ENCODE measurements around the gene CTSA. TPM values are rescaled to one million over a fixed set of nuclear protein-coding genes. Genes with fewer than 3 reads are reported as not detected.

Gene CTSA
- total and polyA plus RNA-seq, 9 of the 15 experiments (the other 6 are each of a cell fraction or from before 2014, with no cell fraction given), result 8.8 to 61.7 (median 28.3) TPM

GRCh38 chr20:45880988-45881788 is 9.9 kb upstream of the CTSA start, which contains the start of gene ZSWIM1 (continued):
- no peak for TF ChIP-seq SIX5 (IDR thresholded peaks at IDR 0.05; ENCODE audit: borderline replicate concordance in 1 of 2, insufficient read depth in 1 of 2, low read depth in 1 of 2, low read length in 2 of 2)
- TF ChIP-seq CBX8 (IDR thresholded peaks at IDR 0.05; ENCODE audit: borderline replicate concordance, extremely low read depth, low read depth, low read length, poor library complexity, severe bottlenecking), result no peak
- TF ChIP-seq ARNT (IDR thresholded peaks at IDR 0.05), result peak; percentile 29 to 51; a peak in 1 of 4 replicates
- no peak for TF ChIP-seq ZNF146 (CRISPR knock-in tag; IDR thresholded peaks at IDR 0.05; ENCODE audit: unreplicated experiment)
- peak; percentile 76 for TF ChIP-seq HDAC2 (IDR thresholded peaks at IDR 0.05)
- TF ChIP-seq ZNF766 (CRISPR knock-in tag; conservative IDR thresholded peaks at IDR 0.05), result 0 out of 2 replicates have a peak, but pooled peaks have one; percentile 41
- no peak for TF ChIP-seq STAG1 (CRISPR knock-in tag; IDR thresholded peaks at IDR 0.05; ENCODE audit: borderline replicate concordance)
- TF ChIP-seq ZSCAN32 (CRISPR knock-in tag; IDR thresholded peaks at IDR 0.05), result no peak
- peak; percentile 86 for TF ChIP-seq PHF20 (IDR thresholded peaks at IDR 0.05; ENCODE audit: partially characterized antibody)
- TF ChIP-seq CTBP1 (IDR thresholded peaks at IDR 0.05; ENCODE audit: borderline replicate concordance), result peak; percentile 49; the same call in 1 of the 2 replicates
- TF ChIP-seq, protein P1, sequence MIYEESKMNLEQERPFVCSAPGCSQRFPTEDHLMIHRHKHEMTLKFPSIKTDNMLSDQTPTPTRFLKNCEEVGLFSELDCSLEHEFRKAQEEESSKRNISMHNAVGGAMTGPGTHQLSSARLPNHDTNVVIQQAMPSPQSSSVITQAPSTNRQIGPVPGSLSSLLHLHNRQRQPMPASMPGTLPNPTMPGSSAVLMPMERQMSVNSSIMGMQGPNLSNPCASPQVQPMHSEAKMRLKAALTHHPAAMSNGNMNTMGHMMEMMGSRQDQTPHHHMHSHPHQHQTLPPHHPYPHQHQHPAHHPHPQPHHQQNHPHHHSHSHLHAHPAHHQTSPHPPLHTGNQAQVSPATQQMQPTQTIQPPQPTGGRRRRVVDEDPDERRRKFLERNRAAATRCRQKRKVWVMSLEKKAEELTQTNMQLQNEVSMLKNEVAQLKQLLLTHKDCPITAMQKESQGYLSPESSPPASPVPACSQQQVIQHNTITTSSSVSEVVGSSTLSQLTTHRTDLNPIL (CRISPR knock-in tag; IDR thresholded peaks at IDR 0.05), result 0 out of 2 replicates have a peak, but pooled peaks have one; percentile 29
- TF ChIP-seq TBP (optimal IDR thresholded peaks at IDR 0.05; ENCODE audit: low read depth, low read length), result peak; percentile 97
- TF ChIP-seq CHD2 (IDR thresholded peaks at IDR 0.05; ENCODE audit: low read depth, low read length), result peak; percentile 91
- peak; percentile 76 for TF ChIP-seq MTA2 (IDR thresholded peaks at IDR 0.05; ENCODE audit: low read depth)
- TF ChIP-seq ZFP36 (IDR thresholded peaks at IDR 0.05; ENCODE audit: low read depth, low read length, partially characterized antibody), result peak; percentile 90
- no peak for TF ChIP-seq ZNF212 (CRISPR knock-in tag; IDR thresholded peaks at IDR 0.05)
- no peak for TF ChIP-seq CGGBP1 (CRISPR knock-in tag; IDR thresholded peaks at IDR 0.05)
- no peak for TF ChIP-seq MLX (CRISPR knock-in tag; conservative IDR thresholded peaks at IDR 0.05)
- no peak for TF ChIP-seq SMARCE1 (IDR thresholded peaks at IDR 0.05)
- peak; percentile 86 for TF ChIP-seq CREM (IDR thresholded peaks at IDR 0.05; ENCODE audit: low read depth)
- no peak for TF ChIP-seq TFAM (CRISPR knock-in tag; conservative IDR thresholded peaks at IDR 0.05)
- TF ChIP-seq ZNF24 (IDR thresholded peaks at IDR 0.05), result 0 out of 2 replicates have a peak, but pooled peaks have one; percentile 16
- no peak for TF ChIP-seq TOE1 (IDR thresholded peaks at IDR 0.05; ENCODE audit: borderline replicate concordance)
- no peak for TF ChIP-seq TOE1 (CRISPR knock-in tag; IDR thresholded peaks at IDR 0.05; ENCODE audit: borderline replicate concordance, low read depth)
- TF ChIP-seq ZHX1 (conservative IDR thresholded peaks at IDR 0.05; ENCODE audit: low read length), result no peak

Data from K562 (cell line).